Stimulated activated CD4-positive, alpha-beta T cell treated with anti-CD3 and anti-CD28 coated beads, Interleukin-1b, Interleukin-23, amount 100 ng/mL, for 24 hours (primary cell): ENCODE measurements around the gene MYL3.
A peak's percentile ranks its signal among the peaks of the same experiment; 100 is the strongest.
"Not testable (repeated sequence)": the region's sequence is repeated elsewhere in the genome, so short reads cannot be mapped to it uniquely, and the experiment has no call there.

Experiments used
- DNase-seq, 4 experiments: peaks; one replicate each; pipeline ENCODE4 v3.0.0-alpha.2; 2020; ENCODE audit warnings: low read depth in 4 of 4, low spot score in 1 of 4

MYL3 gene

DNA sequence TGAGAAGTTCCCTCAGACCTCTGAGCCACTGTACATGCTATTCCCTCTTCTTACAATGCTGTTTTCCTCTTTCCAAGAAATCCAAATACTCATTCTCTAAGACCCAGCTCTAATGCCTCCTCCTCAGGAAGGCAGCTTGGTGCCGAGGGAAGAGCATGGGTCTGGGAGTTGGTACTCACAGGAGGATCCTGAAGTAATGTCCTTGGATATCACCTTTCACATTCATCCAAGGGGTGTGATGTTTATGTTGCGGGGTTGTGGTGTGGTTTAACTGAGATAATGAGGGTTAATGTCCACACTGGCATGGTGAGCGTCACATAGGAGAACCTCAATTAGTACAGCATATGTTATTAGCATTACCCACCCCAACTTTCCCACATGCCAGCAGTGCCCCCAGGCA, 31.9 kb downstream of the MYL3 start:
- DNase-seq, result no peak

DNA sequence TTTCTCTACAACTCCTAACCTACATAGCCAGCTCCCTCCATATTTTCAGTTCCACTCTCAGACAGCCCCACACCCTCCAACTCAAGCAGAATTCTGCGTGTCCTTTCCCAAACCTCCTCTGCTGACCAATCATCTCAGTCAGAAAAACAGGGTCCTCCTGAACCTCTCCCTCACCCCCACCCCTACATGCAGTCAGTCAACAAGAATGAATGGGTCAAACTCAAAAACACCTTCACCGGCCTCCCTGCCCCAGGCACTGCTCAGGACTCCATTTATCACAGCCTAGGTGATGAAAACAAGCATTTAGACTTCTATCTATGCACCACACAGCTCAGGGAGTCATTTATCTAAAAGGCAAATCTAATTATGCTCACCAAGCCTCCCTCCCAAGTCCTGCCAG, 32.4 kb downstream of the MYL3 start:
- DNase-seq, result no peak

DNA sequence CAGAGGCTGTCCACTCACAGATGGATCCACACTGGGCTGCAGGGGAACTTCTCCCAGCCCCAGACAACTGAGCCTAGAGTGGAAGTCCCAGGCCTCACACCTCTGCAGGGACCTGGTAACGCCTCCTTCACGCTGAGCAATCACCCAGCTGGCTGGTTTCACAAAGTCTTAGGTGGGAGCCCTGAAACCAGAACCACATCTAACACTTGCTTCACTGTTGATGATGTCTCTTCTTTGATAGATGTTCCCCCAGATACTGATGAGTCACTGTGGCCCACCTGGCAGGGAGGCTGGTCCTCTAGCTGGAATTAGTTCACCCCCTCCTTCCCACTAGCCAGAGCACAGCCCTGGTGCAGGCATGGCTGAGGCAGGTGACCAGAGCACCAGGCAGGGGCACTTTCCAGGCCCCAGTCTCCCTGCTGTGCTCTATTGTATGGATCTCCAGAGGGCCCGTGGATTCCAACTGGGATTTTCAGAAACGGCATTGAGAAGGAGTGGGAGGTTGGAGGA, 33.5 kb downstream of the MYL3 start:
- DNase-seq, result peak in 1 of 4 experiments; percentile 25

DNA sequence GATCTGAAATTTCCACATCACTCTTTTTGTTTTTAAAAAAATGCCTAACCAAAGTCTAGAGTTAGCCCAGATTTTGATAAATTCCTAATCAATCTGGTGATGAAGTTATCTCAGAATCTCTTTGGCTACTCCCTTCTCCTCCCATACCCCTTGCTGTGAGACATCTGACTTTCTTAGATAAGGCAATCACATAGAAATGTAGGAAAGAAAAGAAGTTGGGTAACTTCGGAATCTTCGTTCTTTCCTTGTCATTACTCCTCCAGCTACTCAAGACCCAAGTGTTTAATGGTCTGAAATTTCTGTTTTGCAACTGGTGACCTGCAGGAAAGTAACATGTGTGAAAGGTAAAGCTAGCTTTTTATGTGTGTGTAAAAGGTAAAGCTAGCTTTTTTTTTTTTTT, 37.8 kb downstream of the MYL3 start:
- no peak for DNase-seq

DNA sequence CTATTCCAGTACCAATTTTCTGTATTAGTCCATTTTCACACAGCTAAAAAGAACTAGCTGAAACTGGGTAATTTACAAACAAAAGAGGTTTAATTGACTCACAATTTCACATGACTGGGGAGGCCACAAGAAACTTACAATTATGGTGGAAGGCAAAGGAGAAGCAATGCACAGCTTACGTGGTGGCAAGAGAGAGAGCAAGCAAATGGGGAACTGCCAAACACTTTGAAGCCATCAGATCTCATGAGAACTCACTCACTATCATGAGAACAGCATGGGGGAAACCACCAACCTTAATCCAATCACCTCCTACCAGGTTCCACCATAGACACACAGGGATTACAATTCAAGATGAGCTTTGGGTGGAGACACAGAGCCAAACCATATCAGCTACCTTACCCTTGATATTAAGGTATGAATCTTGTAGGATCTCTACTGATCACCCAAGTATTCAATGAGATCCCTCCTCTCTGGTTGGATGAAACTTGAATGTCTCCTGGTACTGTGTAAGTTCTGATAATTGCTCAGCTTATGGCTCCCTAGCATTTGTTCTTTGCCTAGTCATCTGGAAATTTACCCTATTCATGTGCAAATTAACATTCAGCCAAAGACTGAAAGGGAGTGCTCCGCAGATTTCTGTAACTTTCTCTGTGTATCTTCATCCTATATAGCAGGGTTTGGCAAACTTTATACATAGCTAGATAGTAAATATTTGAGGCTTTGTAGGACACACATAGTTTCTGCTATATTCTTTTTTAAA, 38.9 kb downstream of the MYL3 start:
- DNase-seq, result no peak

DNA sequence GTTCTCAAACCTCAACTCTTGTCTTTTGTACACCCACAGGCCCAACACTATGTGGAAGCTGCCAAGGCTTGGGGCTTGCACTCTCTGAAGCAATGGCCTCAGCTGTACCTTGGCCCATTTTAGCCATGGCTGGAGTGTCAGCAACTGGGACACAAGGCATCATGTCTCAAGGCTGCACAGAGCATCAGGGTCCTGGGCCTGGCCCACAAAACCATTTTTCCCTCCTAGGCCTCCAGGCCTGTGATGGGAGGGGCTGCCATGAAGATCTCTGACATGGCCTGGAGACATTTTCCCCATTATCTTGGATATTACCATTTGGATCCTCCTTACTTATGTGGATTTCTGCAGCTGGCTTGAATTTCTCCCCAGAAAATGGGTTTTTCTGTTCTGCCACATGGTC, 39.9 kb downstream of the MYL3 start:
- DNase-seq, result not testable (repeated sequence)

DNA sequence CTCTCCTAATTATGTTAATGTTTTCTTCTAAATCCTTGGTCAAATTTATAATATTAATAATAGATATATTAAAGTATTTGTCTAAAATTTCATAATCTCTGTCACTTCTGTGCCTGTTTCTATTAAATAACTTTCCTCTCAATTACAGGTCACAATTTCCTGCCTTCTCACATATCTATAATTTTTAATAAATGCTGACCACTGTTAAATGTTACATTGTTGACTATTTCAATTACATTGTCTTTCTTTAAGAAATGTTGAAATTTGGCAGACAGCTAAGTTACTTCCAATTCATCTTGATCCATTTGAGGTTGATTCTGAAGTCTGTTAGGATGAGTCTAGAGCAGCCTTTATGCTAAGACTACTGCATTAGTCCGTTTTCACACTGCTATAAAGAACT, 41.7 kb downstream of the MYL3 start:
- DNase-seq, result no peak

DNA sequence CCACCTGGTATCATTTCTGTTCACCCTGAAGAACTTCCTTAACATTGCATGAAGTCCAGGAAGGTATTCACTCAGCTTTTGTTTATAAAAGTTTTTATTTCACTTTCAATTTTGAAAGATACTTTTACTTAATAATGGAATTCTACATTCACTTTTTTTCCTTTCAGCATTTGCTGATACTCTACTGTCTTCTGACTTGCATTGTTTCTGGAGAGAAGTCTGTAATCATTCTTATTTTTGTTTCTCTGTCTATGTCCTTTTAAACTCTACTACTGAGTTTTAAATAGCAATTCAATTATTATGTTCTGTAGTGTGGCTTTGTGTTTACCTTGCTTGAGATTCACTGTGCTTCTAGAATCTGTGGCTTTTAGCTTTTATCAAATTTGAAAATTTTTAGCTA, 42.4 kb downstream of the MYL3 start:
- DNase-seq, result no peak

DNA sequence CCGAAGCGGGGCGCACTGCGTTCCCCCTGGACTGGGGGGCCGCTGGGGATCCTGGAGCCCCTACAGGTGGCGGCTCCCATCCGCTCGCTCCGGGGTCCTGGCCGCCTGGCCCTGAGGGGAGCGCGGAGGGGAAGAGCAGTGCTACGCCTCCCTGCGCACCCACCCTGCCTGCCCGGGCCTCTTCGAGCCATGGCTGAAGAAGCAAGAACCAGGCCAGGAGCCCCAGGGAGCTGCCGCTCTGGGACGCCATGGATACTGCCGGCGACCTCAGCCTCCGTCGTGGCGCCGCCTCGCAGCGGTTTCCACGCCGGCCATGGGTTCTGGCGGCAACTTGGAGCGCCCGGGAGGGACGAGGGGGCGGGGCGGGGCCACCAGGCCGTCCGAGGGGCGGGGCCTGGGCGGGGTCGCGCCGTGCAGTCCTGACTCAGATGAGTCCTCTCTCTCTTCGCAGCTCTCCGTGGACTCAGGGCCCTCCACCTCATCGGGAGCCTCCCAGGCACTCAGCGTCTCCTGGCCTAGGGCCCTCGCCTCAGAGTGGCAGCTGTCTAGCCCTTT, 50.9 kb downstream of the MYL3 start:
- DNase-seq, result peak; percentile 40 to 72 (median 59)

DNA sequence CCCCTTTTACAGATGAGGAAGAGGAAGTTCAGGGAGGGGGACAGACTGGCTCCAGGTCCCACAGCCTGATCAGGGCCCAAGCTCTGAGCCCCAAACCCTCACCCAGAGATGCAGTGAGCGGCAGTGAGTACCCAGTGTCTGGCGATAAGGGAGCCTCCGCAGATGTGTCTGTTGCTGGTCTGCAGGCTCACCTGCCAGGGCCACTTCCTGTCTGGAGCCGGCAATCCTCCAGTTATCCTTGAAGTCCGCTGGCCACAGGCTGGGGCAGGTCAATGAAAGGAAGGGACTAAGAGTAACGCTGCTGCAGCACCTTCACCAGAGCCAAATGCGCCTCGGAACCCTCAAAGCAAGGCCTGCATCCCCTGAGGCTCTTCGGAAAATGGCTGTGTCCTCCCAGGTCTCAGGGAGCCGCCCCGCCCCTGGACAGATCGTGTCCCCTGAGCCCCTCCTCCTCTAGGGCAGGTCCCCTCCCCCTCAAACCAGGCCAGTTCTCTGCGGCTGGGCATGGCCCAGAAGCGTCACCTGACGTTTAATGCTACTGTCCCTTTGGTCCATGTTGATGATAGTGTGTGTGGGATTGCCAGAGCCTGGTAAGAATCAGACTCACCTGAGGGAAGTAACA, 51.5 kb downstream of the MYL3 start:
- no peak for DNase-seq

DNA sequence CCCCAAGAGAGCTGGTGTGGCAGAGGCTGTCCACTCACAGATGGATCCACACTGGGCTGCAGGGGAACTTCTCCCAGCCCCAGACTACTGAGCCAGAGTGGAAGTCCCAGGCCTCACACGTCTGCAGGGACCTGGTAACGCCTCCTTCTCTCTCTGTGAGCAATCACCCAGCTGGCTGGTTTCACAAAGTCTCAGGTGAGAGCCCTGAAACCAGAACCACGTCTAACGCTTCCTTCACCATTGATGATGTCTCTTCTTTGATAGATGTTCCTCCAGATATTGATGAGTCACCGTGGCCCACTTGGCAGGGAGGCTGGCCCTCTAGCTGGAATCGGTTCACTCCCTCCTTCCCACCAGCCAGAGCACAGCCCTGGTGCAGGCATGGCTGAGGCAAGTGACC, 54.5 kb downstream of the MYL3 start:
- not testable (repeated sequence) for DNase-seq
